Neural cell (in vitro differentiated cells): ENCODE results near the gene C10orf53.

Source experiments
- EP300 ChIP-seq: fragments of 450-650 bp; conservative IDR thresholded peaks from 2 replicates; pipeline ENCODE4 v1.6.1; 2014; ENCODE audit warnings: antibody characterized with exemption, mild to moderate bottlenecking, moderate library complexity; ENCODE audit not compliant: poor library complexity, severe bottlenecking
- EZH2 ChIP-seq: fragments of 200-600, 300-800 bp; shearing (Covaris generic), sonication (generic); IDR thresholded peaks from 2 replicates; pipeline ENCODE4 v1.6.1; 2014; ENCODE audit warnings: antibody characterized with exemption, low read length, borderline replicate concordance, mild to moderate bottlenecking; ENCODE audit not compliant: insufficient read depth, poor library complexity, severe bottlenecking
- POLR2AphosphoS5 ChIP-seq: IDR thresholded peaks from 2 replicates; pipeline ENCODE4 v1.6.1; 2012
- RAD21 ChIP-seq: fragments of 450-650 bp; conservative IDR thresholded peaks from 2 replicates; pipeline ENCODE4 v1.6.1; 2014; ENCODE audit warnings: antibody characterized with exemption, mild to moderate bottlenecking, moderate library complexity
- SMC3 ChIP-seq: fragments of 450-650 bp; conservative IDR thresholded peaks from 2 replicates; pipeline ENCODE4 v1.6.1; 2014; ENCODE audit warnings: antibody characterized with exemption, mild to moderate bottlenecking, moderate library complexity; ENCODE audit not compliant: poor library complexity
- TAF1 ChIP-seq: IDR thresholded peaks from 2 replicates; pipeline ENCODE4 v1.6.1; 2012; ENCODE audit warnings: low read depth
- TF ChIP-seq, protein P1 (sequence below): fragments of 450-650 bp; IDR thresholded peaks from 2 replicates; pipeline ENCODE4 v1.5.1; 2014; ENCODE audit warnings: antibody characterized with exemption, mild to moderate bottlenecking, moderate library complexity; ENCODE audit not compliant: poor library complexity, severe bottlenecking
- TF ChIP-seq, protein P2 (sequence below): IDR thresholded peaks from 2 replicates; pipeline ENCODE4 v1.6.1; 2012; ENCODE audit warnings: borderline replicate concordance

DNA sequence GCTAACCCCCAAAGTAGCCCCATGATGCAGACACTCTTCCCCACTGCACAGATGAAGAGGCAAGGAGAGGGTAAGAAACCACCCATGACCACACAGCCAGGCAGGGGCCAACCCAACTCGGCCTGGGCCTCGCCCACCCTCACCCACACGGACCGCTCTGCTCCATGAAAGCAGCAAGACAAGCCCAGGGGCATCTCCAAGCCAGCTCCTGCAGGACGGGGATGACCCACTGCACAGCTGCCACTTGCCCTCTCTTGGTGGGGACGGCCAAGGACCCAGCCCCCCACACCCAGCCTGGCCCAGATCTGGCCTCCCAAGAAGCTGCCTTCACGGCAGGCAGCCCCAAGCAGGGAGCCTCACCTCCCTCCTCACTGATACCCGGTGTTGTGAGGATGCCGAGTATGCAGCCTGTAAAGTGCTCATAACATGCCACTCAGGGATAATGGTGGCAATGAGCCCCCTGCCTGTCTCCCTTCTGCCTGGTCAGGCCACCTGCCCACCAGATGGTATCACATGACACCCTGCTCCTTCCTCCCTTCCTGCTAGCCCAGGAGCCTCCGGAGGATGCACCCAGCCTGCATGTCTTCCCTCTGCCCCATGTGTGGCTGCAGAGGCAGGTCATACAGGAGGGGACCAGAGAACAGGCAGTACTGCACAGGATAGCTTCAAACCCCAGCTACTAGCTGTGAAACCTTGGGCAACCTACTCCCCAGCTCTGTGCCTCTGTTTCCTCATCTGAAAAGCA lies 59.3 kb downstream of the C10orf53 start:
- TF ChIP-seq, protein P1, sequence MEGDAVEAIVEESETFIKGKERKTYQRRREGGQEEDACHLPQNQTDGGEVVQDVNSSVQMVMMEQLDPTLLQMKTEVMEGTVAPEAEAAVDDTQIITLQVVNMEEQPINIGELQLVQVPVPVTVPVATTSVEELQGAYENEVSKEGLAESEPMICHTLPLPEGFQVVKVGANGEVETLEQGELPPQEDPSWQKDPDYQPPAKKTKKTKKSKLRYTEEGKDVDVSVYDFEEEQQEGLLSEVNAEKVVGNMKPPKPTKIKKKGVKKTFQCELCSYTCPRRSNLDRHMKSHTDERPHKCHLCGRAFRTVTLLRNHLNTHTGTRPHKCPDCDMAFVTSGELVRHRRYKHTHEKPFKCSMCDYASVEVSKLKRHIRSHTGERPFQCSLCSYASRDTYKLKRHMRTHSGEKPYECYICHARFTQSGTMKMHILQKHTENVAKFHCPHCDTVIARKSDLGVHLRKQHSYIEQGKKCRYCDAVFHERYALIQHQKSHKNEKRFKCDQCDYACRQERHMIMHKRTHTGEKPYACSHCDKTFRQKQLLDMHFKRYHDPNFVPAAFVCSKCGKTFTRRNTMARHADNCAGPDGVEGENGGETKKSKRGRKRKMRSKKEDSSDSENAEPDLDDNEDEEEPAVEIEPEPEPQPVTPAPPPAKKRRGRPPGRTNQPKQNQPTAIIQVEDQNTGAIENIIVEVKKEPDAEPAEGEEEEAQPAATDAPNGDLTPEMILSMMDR: no peak
- TF ChIP-seq EP300 (no peak), POLR2AphosphoS5 (no peak), RAD21 (no peak), EZH2 (no peak), TAF1 (no peak), SMC3 (no peak)
- TF ChIP-seq, protein P2, sequence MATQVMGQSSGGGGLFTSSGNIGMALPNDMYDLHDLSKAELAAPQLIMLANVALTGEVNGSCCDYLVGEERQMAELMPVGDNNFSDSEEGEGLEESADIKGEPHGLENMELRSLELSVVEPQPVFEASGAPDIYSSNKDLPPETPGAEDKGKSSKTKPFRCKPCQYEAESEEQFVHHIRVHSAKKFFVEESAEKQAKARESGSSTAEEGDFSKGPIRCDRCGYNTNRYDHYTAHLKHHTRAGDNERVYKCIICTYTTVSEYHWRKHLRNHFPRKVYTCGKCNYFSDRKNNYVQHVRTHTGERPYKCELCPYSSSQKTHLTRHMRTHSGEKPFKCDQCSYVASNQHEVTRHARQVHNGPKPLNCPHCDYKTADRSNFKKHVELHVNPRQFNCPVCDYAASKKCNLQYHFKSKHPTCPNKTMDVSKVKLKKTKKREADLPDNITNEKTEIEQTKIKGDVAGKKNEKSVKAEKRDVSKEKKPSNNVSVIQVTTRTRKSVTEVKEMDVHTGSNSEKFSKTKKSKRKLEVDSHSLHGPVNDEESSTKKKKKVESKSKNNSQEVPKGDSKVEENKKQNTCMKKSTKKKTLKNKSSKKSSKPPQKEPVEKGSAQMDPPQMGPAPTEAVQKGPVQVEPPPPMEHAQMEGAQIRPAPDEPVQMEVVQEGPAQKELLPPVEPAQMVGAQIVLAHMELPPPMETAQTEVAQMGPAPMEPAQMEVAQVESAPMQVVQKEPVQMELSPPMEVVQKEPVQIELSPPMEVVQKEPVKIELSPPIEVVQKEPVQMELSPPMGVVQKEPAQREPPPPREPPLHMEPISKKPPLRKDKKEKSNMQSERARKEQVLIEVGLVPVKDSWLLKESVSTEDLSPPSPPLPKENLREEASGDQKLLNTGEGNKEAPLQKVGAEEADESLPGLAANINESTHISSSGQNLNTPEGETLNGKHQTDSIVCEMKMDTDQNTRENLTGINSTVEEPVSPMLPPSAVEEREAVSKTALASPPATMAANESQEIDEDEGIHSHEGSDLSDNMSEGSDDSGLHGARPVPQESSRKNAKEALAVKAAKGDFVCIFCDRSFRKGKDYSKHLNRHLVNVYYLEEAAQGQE: no peak
